Thyroid gland (tissue), 4 donors: ENCODE results near the gene NLRP5.

Source experiments
- CTCF ChIP-seq, 6 experiments: fragments of 200-600 bp in 3 of 6; fragments of 450-650 bp in 3 of 6; sonication (generic) in 3 of 6; IDR thresholded peaks; one replicate each; pipeline ENCODE4 v1.5.1; 2016 to 2019; ENCODE audit warnings: antibody characterized with exemption in 6 of 6, mild to moderate bottlenecking in 2 of 6, inconsistent platforms in 1 of 6, moderate library complexity in 1 of 6
- POLR2A ChIP-seq, 2 donors: fragments of 450-650 bp; IDR thresholded peaks; one replicate each; pipeline ENCODE4 v1.6.1; 2017; ENCODE audit warnings: antibody characterized with exemption in 2 of 2, mild to moderate bottlenecking in 2 of 2, moderate library complexity in 1 of 2

DNA sequence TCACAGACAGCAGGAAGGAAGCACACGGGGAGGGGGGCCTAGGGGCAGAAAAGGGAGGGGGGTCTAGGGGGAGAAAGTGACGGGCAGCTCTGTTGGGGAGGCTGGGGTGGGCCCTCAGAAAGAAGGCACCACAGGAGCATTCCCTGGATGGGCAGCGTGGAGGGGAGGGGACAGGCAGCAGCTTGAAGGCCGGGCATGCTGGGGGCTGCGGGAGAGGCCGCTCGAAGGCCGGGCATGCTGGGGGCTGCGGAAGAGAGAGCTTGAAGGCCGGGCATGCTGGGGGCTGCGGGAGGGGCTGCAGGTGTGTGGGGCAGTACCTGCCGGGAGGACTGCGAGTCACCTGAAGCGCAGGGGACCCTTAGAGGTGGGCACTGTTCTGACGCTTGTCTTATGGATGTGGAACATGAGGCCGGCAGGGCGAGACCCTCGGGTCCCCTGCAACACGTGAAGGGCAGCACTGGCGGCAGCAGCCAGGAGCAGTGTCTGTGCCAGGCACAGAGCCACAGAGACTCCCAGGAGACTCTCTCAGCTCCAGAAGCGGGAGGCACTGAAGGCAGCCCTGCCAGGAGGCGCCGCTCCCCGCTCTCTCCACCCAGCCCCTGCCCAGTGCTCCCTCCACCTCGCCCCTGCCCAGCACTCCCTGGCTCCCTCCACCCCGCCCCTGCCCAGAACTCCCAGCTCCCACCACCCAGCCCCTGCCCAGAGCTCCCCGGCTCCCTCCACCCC is 121.2 kb downstream of the NLRP5 start:
- TF ChIP-seq CTCF (IDR thresholded peaks at IDR 0.05) (no peak), POLR2A (IDR thresholded peaks at IDR 0.05) (no peak)
